Neutrophil (primary cell): ENCODE results near the gene FGF14.

ENCODE experiments used
- H3K27ac ChIP-seq: fragments of 200-600 bp; sonication (generic); 2 replicates; pipeline ENCODE4 v1.5.1; 2016; ENCODE audit warnings: mild to moderate bottlenecking, moderate library complexity
- H3K27me3 ChIP-seq: fragments of 200-600 bp; sonication (generic); 2 replicates; pipeline ENCODE4 v1.6.0; 2016; ENCODE audit warnings: mild to moderate bottlenecking
- H3K36me3 ChIP-seq: fragments of 200-600 bp; sonication (generic); 2 replicates; pipeline ENCODE4 v1.5.1; 2017
- H3K4me1 ChIP-seq, 2 experiments: fragments of 200-600 bp in 1 of 2; sonication (generic) in 1 of 2; 1 replicate in 1 of 2; 2 replicates in 1 of 2; pipeline versions ENCODE4 v1.5.1 to v1.6.1; 2013 to 2016; ENCODE audit warnings: low read depth in 1 of 2, low read length in 1 of 2, mild to moderate bottlenecking in 1 of 2, moderate library complexity in 1 of 2; ENCODE audit not compliant: control insufficient read depth in 1 of 2, insufficient read depth in 1 of 2
- H3K4me3 ChIP-seq, 2 experiments: fragments of 200-600 bp in 1 of 2; sonication (generic) in 1 of 2; 1 replicate in 1 of 2; 2 replicates in 1 of 2; pipeline ENCODE4 v1.5.1; 2013 to 2016; ENCODE audit warnings: low read depth in 1 of 2, low read length in 1 of 2, mild to moderate bottlenecking in 1 of 2, moderate library complexity in 1 of 2
- H3K9me3 ChIP-seq: fragments of 200-600 bp; sonication (generic); 2 replicates; pipeline ENCODE4 v1.5.1; 2016
- CTCF ChIP-seq: fragments of 200-600 bp; sonication (generic); IDR thresholded peaks from 2 replicates; pipeline ENCODE4 v1.5.1; 2016; ENCODE audit warnings: antibody characterized with exemption

Gene FGF14

DNA sequence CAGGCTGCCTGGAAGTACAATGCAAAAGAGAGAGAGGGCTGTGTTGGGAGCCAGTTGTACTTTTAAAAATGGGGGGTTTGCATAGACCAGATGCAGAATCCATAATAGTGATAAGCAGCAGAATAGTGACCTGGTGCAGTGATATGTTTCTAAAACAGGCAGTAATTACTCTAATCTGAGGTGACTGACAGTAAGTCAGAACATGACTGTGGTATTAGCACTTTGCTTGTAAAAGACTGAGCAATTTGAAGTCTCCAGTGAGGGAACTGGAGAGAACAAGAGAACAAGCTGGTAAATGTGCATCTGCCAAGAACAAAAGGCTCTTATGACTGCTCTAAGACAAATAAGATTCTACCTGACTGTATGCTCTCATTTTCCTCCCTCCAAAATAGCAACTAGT is 565.9 kb downstream of the FGF14 start:
- no peaks in the 10 kb centered on the region for H3K27me3 ChIP-seq
- H3K36me3 ChIP-seq: no peaks in the 10 kb centered on the region
- no peak for TF ChIP-seq CTCF
- H3K27ac ChIP-seq: no peak overlapping the region
- H3K9me3 ChIP-seq: no peaks in the 10 kb centered on the region
- H3K4me1 ChIP-seq: no peaks in the 10 kb centered on the region
- H3K4me3 ChIP-seq: no peak overlapping the region

GRCh38 chr13:101833671-101834070 is 568.2 kb downstream of the FGF14 start:
- no peak for TF ChIP-seq CTCF
- Histone ChIP-seq H3K36me3 (no peaks in the 10 kb centered on the region), H3K9me3 (no peaks in the 10 kb centered on the region), H3K27me3 (no peaks in the 10 kb centered on the region), H3K27ac (no peak overlapping the region), H3K4me3 (no peak overlapping the region), H3K4me1 (no peaks in the 10 kb centered on the region)

DNA sequence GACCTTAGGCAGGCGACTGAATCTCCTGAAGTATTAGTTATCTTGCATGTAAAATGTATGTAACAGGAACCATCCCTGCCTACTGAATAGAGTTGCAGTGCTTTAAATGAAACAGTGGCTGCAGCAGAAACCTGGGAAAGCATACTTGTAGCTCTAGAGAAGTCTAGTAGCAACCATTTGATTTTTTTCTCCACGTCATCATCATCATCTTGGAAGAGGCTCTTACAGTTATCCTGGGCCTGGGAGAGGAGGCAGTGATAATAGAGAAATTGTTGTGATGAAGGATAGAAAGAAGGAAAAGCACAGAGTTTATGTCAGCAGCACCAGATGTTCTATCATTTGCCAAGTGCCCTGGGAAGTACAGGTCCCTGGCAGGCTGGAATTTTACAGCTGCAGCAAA is 571.8 kb downstream of the FGF14 start:
- Histone ChIP-seq H3K9me3 (no peaks in the 10 kb centered on the region), H3K4me1 (no peaks in the 10 kb centered on the region), H3K27me3 (no peaks in the 10 kb centered on the region), H3K4me3 (no peak overlapping the region), H3K36me3 (no peaks in the 10 kb centered on the region), H3K27ac (no peak overlapping the region)
- no peak for TF ChIP-seq CTCF

DNA sequence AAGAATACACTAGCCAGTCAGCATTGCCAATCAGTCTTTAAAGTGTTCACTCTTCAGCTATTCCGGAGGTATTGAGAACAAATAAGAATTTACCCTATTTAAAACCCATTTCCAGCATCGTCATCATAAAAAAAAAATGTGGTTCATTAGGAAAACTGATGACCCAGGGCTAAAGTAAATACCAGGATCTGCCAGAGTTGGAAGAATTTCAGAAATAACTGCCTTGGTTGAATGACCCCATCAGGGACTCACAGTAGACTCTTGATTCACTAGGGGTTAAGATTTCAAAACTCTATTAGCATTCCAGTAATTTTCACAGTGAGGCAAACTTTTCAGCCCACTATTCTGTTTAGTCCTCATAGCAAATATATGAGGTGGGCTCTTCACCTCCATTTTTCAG is 572.4 kb downstream of the FGF14 start:
- Histone ChIP-seq H3K36me3 (no peaks in the 10 kb centered on the region), H3K4me1 (no peaks in the 10 kb centered on the region), H3K4me3 (no peak overlapping the region), H3K27me3 (no peaks in the 10 kb centered on the region), H3K9me3 (no peaks in the 10 kb centered on the region), H3K27ac (no peak overlapping the region)
- no peak for TF ChIP-seq CTCF

- no peaks in the 10 kb centered on the region for H3K9me3 ChIP-seq
- no peak overlapping the region for H3K4me3 ChIP-seq
- no peak overlapping the region for H3K27ac ChIP-seq
- no peaks in the 10 kb centered on the region for H3K36me3 ChIP-seq
- no peaks in the 10 kb centered on the region for H3K27me3 ChIP-seq
- H3K4me1 ChIP-seq: no peaks in the 10 kb centered on the region
- TF ChIP-seq CTCF: no peak
Observed at GRCh38 chr13:101828119-101828518, 573.7 kb downstream of the FGF14 start.

DNA sequence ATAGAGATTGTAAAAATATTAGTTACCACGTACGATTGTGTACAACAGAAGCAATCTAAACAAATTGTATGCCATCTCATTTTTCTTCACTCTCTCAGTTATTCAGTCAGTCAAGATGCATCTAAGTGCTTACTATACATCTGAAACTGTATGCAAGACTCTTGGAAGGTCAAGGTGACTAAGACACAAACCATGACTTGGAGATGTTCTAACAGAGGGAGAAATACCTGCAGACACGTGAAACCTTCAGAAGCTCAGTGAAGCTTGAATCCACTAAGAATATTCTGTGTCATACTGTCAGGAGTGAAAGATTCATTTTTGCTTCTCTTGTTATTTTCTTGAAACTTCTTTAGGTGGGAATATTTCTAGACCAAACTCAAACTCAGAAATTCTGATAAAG is 584.0 kb downstream of the FGF14 start:
- no peak for TF ChIP-seq CTCF
- Histone ChIP-seq H3K4me3 (no peak overlapping the region), H3K9me3 (no peaks in the 10 kb centered on the region), H3K27me3 (no peaks in the 10 kb centered on the region), H3K27ac (no peak overlapping the region), H3K36me3 (no peaks in the 10 kb centered on the region), H3K4me1 (no peaks in the 10 kb centered on the region)
